OCI-LY7 (cell line): ENCODE results near the gene STPG3. TPM values are rescaled to one million over a fixed set of nuclear protein-coding genes. Genes with fewer than 3 reads are reported as not detected.

Experiments
- BruUV-seq: library from RNA; stranded (reverse); fragments of 400-500 nt; replicated peaks from 2 replicates; lab custom pipeline; 2021; lab: Mats Ljungman, UMichigan
- CTCF ChIA-PET: fragments of 300-600 bp; sonication (Branson Sonifier 250); formaldehyde crosslinking; loops from one replicate; lab custom pipeline; 2022; ENCODE audit warnings: antibody characterized with exemption; ENCODE audit not compliant: unreplicated experiment; lab: Charles Lee
- POLR2A ChIA-PET: fragments of 300-600 bp; sonication (Branson Sonifier 250); formaldehyde crosslinking; loops from one replicate; lab custom pipeline; 2022; ENCODE audit warnings: antibody characterized with exemption; lab: Charles Lee
- DNase-seq: peaks from one replicate; pipeline ENCODE4 v3.0.0-alpha.2; 2015; ENCODE audit warnings: low spot score
- H2AFZ ChIP-seq: fragments of 200-600 bp; sonication (generic), shearing (Covaris generic); 2 replicates; pipeline ENCODE4 v1.6.1; 2014; ENCODE audit warnings: mild to moderate bottlenecking, antibody characterized with exemption, low read length, moderate library complexity
- H3K27ac ChIP-seq: fragments of 200-600 bp; sonication (generic); 2 replicates; pipeline ENCODE4 v1.5.1; 2014; ENCODE audit warnings: mixed run types, low read depth, mild to moderate bottlenecking, moderate library complexity, low read length, inconsistent platforms; ENCODE audit not compliant: poor library complexity, severe bottlenecking
- H3K36me3 ChIP-seq: fragments of 200-600 bp; sonication (generic); 2 replicates; pipeline ENCODE4 v1.6.1; 2014; ENCODE audit warnings: mild to moderate bottlenecking, antibody characterized with exemption, low read length, moderate library complexity, mixed read lengths; ENCODE audit not compliant: insufficient read depth
- H3K4me1 ChIP-seq: fragments of 200-600 bp; sonication (generic); 2 replicates; pipeline ENCODE4 v1.5.1; 2014; ENCODE audit warnings: mild to moderate bottlenecking, low read length; ENCODE audit not compliant: insufficient read depth, poor library complexity, severe bottlenecking
- H3K4me2 ChIP-seq: fragments of 200-600 bp; sonication (generic); 2 replicates; pipeline ENCODE4 v1.6.1; 2014; ENCODE audit warnings: mild to moderate bottlenecking, low read length
- H3K4me3 ChIP-seq: fragments of 200-600 bp; sonication (generic); 2 replicates; pipeline ENCODE4 v1.5.1; 2014; ENCODE audit warnings: mild to moderate bottlenecking, low read depth, low read length; ENCODE audit not compliant: poor library complexity, severe bottlenecking
- H3K79me2 ChIP-seq: fragments of 200-600 bp; sonication (generic); 2 replicates; pipeline ENCODE4 v1.6.1; 2016; ENCODE audit warnings: low read depth, mild to moderate bottlenecking, low read length, moderate library complexity, mixed read lengths; ENCODE audit not compliant: insufficient read depth
- H3K9me2 ChIP-seq: fragments of 200-600 bp; sonication (generic); 2 replicates; pipeline ENCODE4 v1.6.1; 2016; ENCODE audit warnings: mild to moderate bottlenecking, low read length, mixed read lengths; ENCODE audit not compliant: insufficient read depth
- H3K9me3 ChIP-seq: fragments of 200-600 bp; sonication (generic); 2 replicates; pipeline ENCODE4 v1.6.1; 2014; ENCODE audit warnings: mild to moderate bottlenecking, mixed run types, low read length, mixed read lengths
- H4K20me1 ChIP-seq: fragments of 200-600 bp; sonication (generic); 2 replicates; pipeline ENCODE4 v1.6.1; 2014; ENCODE audit warnings: mild to moderate bottlenecking, antibody characterized with exemption, low read length, moderate library complexity, mixed read lengths; ENCODE audit not compliant: insufficient read depth
- CTCF ChIP-seq: fragments of 200-600 bp; sonication (generic); conservative IDR thresholded peaks from 2 replicates; pipeline ENCODE4 v1.5.1; 2014; ENCODE audit warnings: mild to moderate bottlenecking, antibody characterized with exemption, low read length, moderate library complexity, mixed read lengths
- EZH2phosphoT487 ChIP-seq: fragments of 200-600 bp; sonication (generic); IDR thresholded peaks from 2 replicates; pipeline ENCODE4 v1.6.1; 2018; ENCODE audit warnings: low read depth, borderline replicate concordance, mild to moderate bottlenecking, mixed run types, antibody characterized with exemption, low read length, moderate library complexity, mixed read lengths
- intact Hi-C: fragments of 100-400 bp; cut with micrococcal nuclease; formaldehyde crosslinking; loops from one replicate; pipeline ENCODE4 v1.10.0; 2022; ENCODE audit not compliant: unreplicated experiment
- total RNA-seq, 2 experiments: library from RNA; depleted of rRNA in 1 of 2; stranded (reverse); fragments of >200 nt in 1 of 2; shearing (Covaris generic) in 1 of 2; gene quantifications; 2 replicates each; pipeline ENCODE4 v1.2.3, GENCODE V29; 2014 to 2022

The STPG3 gene
- total RNA-seq, 2 experiments from 2014 or later: 0.73 to 2.7 TPM

- intact Hi-C loops: loop anchor here (1.0 to 2.0 kb wide), 5 partner anchors 23 to 177 kb away; partner anchors contain the start of genes ANAPC2, NPDC1, SSNA1 and TPRN
- no peaks in the 10 kb centered on the region for H3K9me3 ChIP-seq
- peaks cover 26% of the 10 kb centered on the region for H3K4me1 ChIP-seq
- H2AFZ ChIP-seq: peak overlapping the region; percentile 53
- no peaks in the 10 kb centered on the region for H3K9me2 ChIP-seq
- no peaks in the 10 kb centered on the region for H3K79me2 ChIP-seq
- H3K36me3 ChIP-seq: peaks cover 8% of the 10 kb centered on the region; the same call in 1 of the 2 replicates
- ChIA-PET CTCF (interaction anchor here (0.6 kb wide), 2 partner anchors 28 to 447 kb away, joined by 5 to 7 read pairs; no protein-coding TSS in a partner anchor), POLR2A (interaction anchor here (0.6 to 1.6 kb wide), 9 partner anchors 16 to 220 kb away, joined by 3 to 5 read pairs (median 3); partner anchors contain the start of genes SSNA1 and TUBB4B)
- DNase-seq: peak; percentile 100
- H3K4me3 ChIP-seq: peak overlapping the region; percentile 91
- no peaks in the 10 kb centered on the region for H4K20me1 ChIP-seq
- TF ChIP-seq CTCF (no peak), EZH2phosphoT487 (no peak)
- peak overlapping the region; percentile 65 for H3K27ac ChIP-seq
- BruUV-seq: no TSS peak
- peak overlapping the region; percentile 98 for H3K4me2 ChIP-seq
Measured at GRCh38 chr9:137223078-137223970, 27.8 kb upstream of the STPG3 start.

- intact Hi-C loops: no loop called here
- H2AFZ ChIP-seq: peak within 1 kb of the TSS; percentile 53; the same call in 1 of the 2 replicates
Measured at GRCh38 chr9:137224830-137225694, 26.0 kb upstream of the STPG3 start, which contains the start of gene CYSRT1. TSS of gene CYSRT1 (plus strand) at chr9:137225174. CDS start at chr9:137225622, 448 bp downstream.

More at GRCh38 chr9:137224830-137225694, 26.0 kb upstream of the STPG3 start, which contains the start of gene CYSRT1:
- no peaks in the 10 kb centered on the region for H4K20me1 ChIP-seq
- no TSS peak for BruUV-seq
- H3K9me2 ChIP-seq: no peaks in the 10 kb centered on the region
- ChIA-PET CTCF (interaction anchor here (0.6 kb wide), 1 partner anchor 143 kb away, joined by 3 read pairs; no protein-coding TSS in a partner anchor), POLR2A (no interaction called here)
- H3K4me1 ChIP-seq: peaks cover 26% of the 10 kb centered on the region
- H3K4me2 ChIP-seq: peak within 1 kb of the TSS; percentile 87
- H3K27ac ChIP-seq: peak within 1 kb of the TSS; percentile 65
- H3K36me3 ChIP-seq: no peaks in the 10 kb centered on the region
- H3K79me2 ChIP-seq: no peaks in the 10 kb centered on the region
- peak within 1 kb of the TSS; percentile 91 for H3K4me3 ChIP-seq
- no peaks in the 10 kb centered on the region for H3K9me3 ChIP-seq
- no peak for TF ChIP-seq CTCF
- no peak for DNase-seq
